Measurements from ENCODE around the gene FYB2. TPM values are rescaled to one million over a fixed set of nuclear protein-coding genes. Genes with fewer than 3 reads are reported as not detected.
A peak's percentile ranks its signal among the peaks of the same experiment; 100 is the strongest.
"Not testable (repeated sequence)": the region's sequence is repeated elsewhere in the genome, so short reads cannot be mapped to it uniquely, and the experiment has no call there.

Gene FYB2
- total RNA-seq, 1 donor: not detected

- no peak for TF ChIP-seq CTCF (IDR thresholded peaks at IDR 0.05; ENCODE audit: insufficient read depth, low read length)
- peak; percentile 14 for DNase-seq (ENCODE audit: low read depth)
- H3K4me3 ChIP-seq (ENCODE audit: low read depth, low read length): no peak overlapping the region
Observed at GRCh38 chr1:56788588-56788987, 30.6 kb downstream of the FYB2 start.

- TF ChIP-seq CTCF (IDR thresholded peaks at IDR 0.05; ENCODE audit: insufficient read depth, low read length): no peak
- DNase-seq (ENCODE audit: low read depth): no peak
- H3K4me3 ChIP-seq (ENCODE audit: low read depth, low read length): no peak overlapping the region
Observed at GRCh38 chr1:56788102-56788501, 31.1 kb downstream of the FYB2 start.

GRCh38 chr1:56787330-56787729 lies 31.9 kb downstream of the FYB2 start:
- DNase-seq (ENCODE audit: low read depth): no peak
- TF ChIP-seq CTCF (IDR thresholded peaks at IDR 0.05; ENCODE audit: insufficient read depth, low read length): no peak
- no peak overlapping the region for H3K4me3 ChIP-seq (ENCODE audit: low read depth, low read length)

- no peak for DNase-seq (ENCODE audit: low read depth)
- no peak for TF ChIP-seq CTCF (IDR thresholded peaks at IDR 0.05; ENCODE audit: insufficient read depth, low read length)
- no peak overlapping the region for H3K4me3 ChIP-seq (ENCODE audit: low read depth, low read length)
Observed at GRCh38 chr1:56782773-56783172, 36.4 kb downstream of the FYB2 start.

- no peak for DNase-seq (ENCODE audit: low read depth)
- no peak for TF ChIP-seq CTCF (IDR thresholded peaks at IDR 0.05; ENCODE audit: insufficient read depth, low read length)
- H3K4me3 ChIP-seq (ENCODE audit: low read depth, low read length): no peak overlapping the region
Observed at GRCh38 chr1:56780826-56781225, 38.4 kb downstream of the FYB2 start.

- H3K4me3 ChIP-seq (ENCODE audit: low read depth, low read length): no peak overlapping the region
- TF ChIP-seq CTCF (IDR thresholded peaks at IDR 0.05; ENCODE audit: insufficient read depth, low read length): no peak
- DNase-seq (ENCODE audit: low read depth): no peak
Observed at GRCh38 chr1:56780128-56780750, 39.0 kb downstream of the FYB2 start.

GRCh38 chr1:56777972-56778371 lies 41.2 kb downstream of the FYB2 start:
- DNase-seq (ENCODE audit: low read depth): no peak
- no peak for TF ChIP-seq CTCF (IDR thresholded peaks at IDR 0.05; ENCODE audit: insufficient read depth, low read length)
- H3K4me3 ChIP-seq (ENCODE audit: low read depth, low read length): no peak overlapping the region

- not testable (repeated sequence) for DNase-seq (ENCODE audit: low read depth); H3K4me3 ChIP-seq (ENCODE audit: low read depth, low read length)
Observed at GRCh38 chr1:56774732-56775131, 44.5 kb downstream of the FYB2 start.
